ENCODE measurements around the gene PLXDC2. TPM values are rescaled to one million over a fixed set of nuclear protein-coding genes. Genes with fewer than 3 reads are reported as not detected.

PLXDC2 gene
- total and polyA plus RNA-seq, 2 donors from 2014 or later, result 11.9 to 42.1 TPM

GRCh38 chr10:19809481-19809880 lies 6.8 kb upstream of the PLXDC2 start:
- no peaks in the 10 kb centered on the region for H3K36me3 ChIP-seq (ENCODE audit: control insufficient read depth in 2 of 3, insufficient read depth in 3 of 3, low read length in 3 of 3)
- H3K27ac ChIP-seq (ENCODE audit: low read depth in 2 of 2, low read length in 2 of 2), result no peak overlapping the region
- no peaks in the 10 kb centered on the region for H3K4me1 ChIP-seq (ENCODE audit: control insufficient read depth in 2 of 3, insufficient read depth in 2 of 3, low read depth in 1 of 3, low read length in 3 of 3)
- peaks cover 0 to 4% (median 0%) of the 10 kb centered on the region in 3 donors for H3K9me3 ChIP-seq (ENCODE audit: control insufficient read depth in 2 of 3, insufficient read depth in 1 of 3, low read length in 3 of 3)
- no peak overlapping the region for H3K4me3 ChIP-seq (ENCODE audit: low read length in 3 of 3)
- FAIRE-seq (no peak), DNase-seq (no peak)
- intact Hi-C loops (cut with DNase I), result no loop called here
- no peak for TF ChIP-seq CTCF (IDR thresholded peaks at IDR 0.05; ENCODE audit: borderline replicate concordance, extremely low read depth, insufficient read depth)
- H3K27me3 ChIP-seq (ENCODE audit: control insufficient read depth, insufficient read depth, low read length), result no peaks in the 10 kb centered on the region
- no peak overlapping the region for H3K9ac ChIP-seq (ENCODE audit: low read length in 3 of 3)

- no peak overlapping the region for H3K9ac ChIP-seq (ENCODE audit: low read length in 3 of 3)
- no peak for FAIRE-seq
- H3K27me3 ChIP-seq (ENCODE audit: control insufficient read depth, insufficient read depth, low read length), result no peaks in the 10 kb centered on the region
- DNase-seq, result peak in 1 of 5 donors; percentile 52
- intact Hi-C loops (cut with DNase I), result no loop called here
- no peak overlapping the region for H3K4me3 ChIP-seq (ENCODE audit: low read length in 3 of 3)
- H3K9me3 ChIP-seq (ENCODE audit: control insufficient read depth in 2 of 3, insufficient read depth in 1 of 3, low read length in 3 of 3), result no peaks in the 10 kb centered on the region
- peak; percentile 45 for TF ChIP-seq CTCF (IDR thresholded peaks at IDR 0.05; ENCODE audit: borderline replicate concordance, extremely low read depth, insufficient read depth)
- no peaks in the 10 kb centered on the region for H3K4me1 ChIP-seq (ENCODE audit: control insufficient read depth in 2 of 3, insufficient read depth in 2 of 3, low read depth in 1 of 3, low read length in 3 of 3)
- H3K27ac ChIP-seq (ENCODE audit: low read depth in 2 of 2, low read length in 2 of 2), result no peak overlapping the region
- H3K36me3 ChIP-seq (ENCODE audit: control insufficient read depth in 2 of 3, insufficient read depth in 3 of 3, low read length in 3 of 3), result no peaks in the 10 kb centered on the region
Observed at GRCh38 chr10:19811540-19811939, 4.7 kb upstream of the PLXDC2 start.

GRCh38 chr10:19812976-19813375 lies 3.3 kb upstream of the PLXDC2 start:
- Histone ChIP-seq H3K4me3 (ENCODE audit: low read length in 3 of 3) (no peak overlapping the region), H3K27ac (ENCODE audit: low read depth in 2 of 2, low read length in 2 of 2) (no peak overlapping the region), H3K36me3 (ENCODE audit: control insufficient read depth in 2 of 3, insufficient read depth in 3 of 3, low read length in 3 of 3) (no peaks in the 10 kb centered on the region), H3K4me1 (ENCODE audit: control insufficient read depth in 2 of 3, insufficient read depth in 2 of 3, low read depth in 1 of 3, low read length in 3 of 3) (no peaks in the 10 kb centered on the region), H3K9ac (ENCODE audit: low read length in 3 of 3) (no peak overlapping the region), H3K9me3 (ENCODE audit: control insufficient read depth in 2 of 3, insufficient read depth in 1 of 3, low read length in 3 of 3) (no peaks in the 10 kb centered on the region), H3K27me3 (ENCODE audit: control insufficient read depth, insufficient read depth, low read length) (no peaks in the 10 kb centered on the region)
- DNase-seq (no peak), FAIRE-seq (no peak)
- intact Hi-C loops (cut with DNase I), result no loop called here
- TF ChIP-seq CTCF (IDR thresholded peaks at IDR 0.05; ENCODE audit: borderline replicate concordance, extremely low read depth, insufficient read depth), result no peak

Measured in kidney (tissue), 14 donors.